Measurements from ENCODE around the gene AGAP1.

AGAP1 gene

GRCh38 chr2:235833971-235834620 lies 340.3 kb downstream of the AGAP1 start:
- DNase-seq, result no peak

GRCh38 chr2:235834781-235835180 lies 340.9 kb downstream of the AGAP1 start:
- DNase-seq, result no peak

- no peak for DNase-seq
Observed at GRCh38 chr2:235835810-235836209, 342.0 kb downstream of the AGAP1 start.

- DNase-seq, result no peak
Observed at GRCh38 chr2:235836491-235836911, 342.7 kb downstream of the AGAP1 start.

- DNase-seq, result no peak
Observed at GRCh38 chr2:235839226-235839625, 345.4 kb downstream of the AGAP1 start.

- DNase-seq, result no peak
Observed at GRCh38 chr2:235839974-235840373, 346.1 kb downstream of the AGAP1 start.

- DNase-seq, result no peak
Observed at GRCh38 chr2:235841863-235842262, 348.0 kb downstream of the AGAP1 start.

GRCh38 chr2:235842941-235843340 lies 349.1 kb downstream of the AGAP1 start:
- DNase-seq, result no peak

- DNase-seq, result no peak
Observed at GRCh38 chr2:235843591-235844395, 349.9 kb downstream of the AGAP1 start.

GRCh38 chr2:235844561-235844960 lies 350.7 kb downstream of the AGAP1 start:
- DNase-seq, result no peak

GRCh38 chr2:235845245-235845644 lies 351.4 kb downstream of the AGAP1 start:
- DNase-seq, result no peak

GRCh38 chr2:235847576-235847975 lies 353.7 kb downstream of the AGAP1 start:
- no peak for DNase-seq

- DNase-seq, result no peak
Observed at GRCh38 chr2:235848055-235848454, 354.2 kb downstream of the AGAP1 start.

GRCh38 chr2:235848946-235849345 lies 355.1 kb downstream of the AGAP1 start:
- no peak for DNase-seq

GRCh38 chr2:235849489-235849888 lies 355.6 kb downstream of the AGAP1 start:
- DNase-seq, result no peak

GRCh38 chr2:235850289-235850688 lies 356.4 kb downstream of the AGAP1 start:
- DNase-seq, result no peak

GRCh38 chr2:235850771-235851551 lies 357.1 kb downstream of the AGAP1 start:
- no peak for DNase-seq

- DNase-seq, result no peak
Observed at GRCh38 chr2:235851828-235852525, 358.1 kb downstream of the AGAP1 start.

GRCh38 chr2:235852526-235852920 lies 358.7 kb downstream of the AGAP1 start:
- no peak for DNase-seq

- DNase-seq, result no peak
Observed at GRCh38 chr2:235854276-235854675, 360.4 kb downstream of the AGAP1 start.

- DNase-seq, result no peak
Observed at GRCh38 chr2:235855011-235855410, 361.2 kb downstream of the AGAP1 start.

GRCh38 chr2:235856151-235856854 lies 362.5 kb downstream of the AGAP1 start:
- DNase-seq, result no peak

All from stimulated activated naive CD4-positive, alpha-beta T cell (primary cell).